HG03439 (cell line): ENCODE results near the gene COQ8A.

ENCODE experiments used
- ATAC-seq: cut with Tn5 transposase; IDR thresholded peaks from one replicate; pipeline ENCODE4 v1.9.1; 2021; ENCODE audit warnings: mild to moderate bottlenecking, moderate library complexity; ENCODE audit not compliant: unreplicated experiment

The COQ8A gene

GRCh38 chr1:226940029-226940805 lies at the start of gene COQ8A:
COQ8A (plus strand) TSS chr1:226940294; CDS start chr1:226961386, 21,092 bp downstream.
- ATAC-seq, result peak; percentile 97

- ATAC-seq, result no peak
Measured at GRCh38 chr1:226890331-226891108, 49.6 kb upstream of the COQ8A start.

- ATAC-seq, result no peak
Measured at GRCh38 chr1:226891346-226891745, 48.7 kb upstream of the COQ8A start.

GRCh38 chr1:226891846-226892523 lies 48.1 kb upstream of the COQ8A start:
- no peak for ATAC-seq

- ATAC-seq, result no peak
Measured at GRCh38 chr1:226892524-226892875, 47.6 kb upstream of the COQ8A start.

GRCh38 chr1:226893936-226894335 lies 46.2 kb upstream of the COQ8A start:
- ATAC-seq, result no peak

GRCh38 chr1:226894826-226895225 lies 45.3 kb upstream of the COQ8A start:
- ATAC-seq, result no peak

GRCh38 chr1:226895644-226896043 lies 44.5 kb upstream of the COQ8A start:
- no peak for ATAC-seq

- ATAC-seq, result no peak
Measured at GRCh38 chr1:226898246-226898645, 41.8 kb upstream of the COQ8A start.

GRCh38 chr1:226901421-226901820 lies 38.7 kb upstream of the COQ8A start:
- ATAC-seq, result no peak

GRCh38 chr1:226902601-226903000 lies 37.5 kb upstream of the COQ8A start:
- no peak for ATAC-seq

- no peak for ATAC-seq
Measured at GRCh38 chr1:226903819-226904716, 36.0 kb upstream of the COQ8A start.

- no peak for ATAC-seq
Measured at GRCh38 chr1:226904772-226905171, 35.3 kb upstream of the COQ8A start.

GRCh38 chr1:226908419-226908818 lies 31.7 kb upstream of the COQ8A start:
- no peak for ATAC-seq

- ATAC-seq, result no peak
Measured at GRCh38 chr1:226908913-226909312, 31.2 kb upstream of the COQ8A start.

GRCh38 chr1:226912587-226913176 lies 27.4 kb upstream of the COQ8A start:
- ATAC-seq, result no peak

GRCh38 chr1:226915672-226915995 lies 24.5 kb upstream of the COQ8A start:
- peak; percentile 24 for ATAC-seq

- ATAC-seq, result no peak
Measured at GRCh38 chr1:226916497-226916896, 23.6 kb upstream of the COQ8A start.

- no peak for ATAC-seq
Measured at GRCh38 chr1:226919587-226919986, 20.5 kb upstream of the COQ8A start.

- ATAC-seq, result no peak
Measured at GRCh38 chr1:226919995-226920394, 20.1 kb upstream of the COQ8A start.
